Psoas muscle (tissue), 8 donors: ENCODE data around the gene WDR82. TPM values are rescaled to one million over a fixed set of nuclear protein-coding genes. Genes with fewer than 3 reads are reported as not detected.

ENCODE experiments used
- ATAC-seq, 4 donors: fragments of 200-7000 bp; cut with Tn5 transposase; one replicate each; pipeline ENCODE4 v1.9.1; 2020; ENCODE audit warnings: moderate library complexity in 3 of 4, mild to moderate bottlenecking in 2 of 4
- DNase-seq, 2 donors: peaks; one replicate each; pipeline ENCODE4 v3.0.0-alpha.2; 2020
- H3K27ac ChIP-seq: fragments of 200-600 bp; one replicate; pipeline ENCODE4 v1.8.0; 2022
- H3K27me3 ChIP-seq, 3 donors: fragments of 200-600 bp in 1 of 3; one replicate each; pipeline versions ENCODE4 v1.6.1 to v1.8.0; 2013 to 2022; ENCODE audit warnings: low read length in 2 of 3, mild to moderate bottlenecking in 2 of 3, moderate library complexity in 1 of 3; ENCODE audit not compliant: insufficient read depth in 3 of 3
- H3K36me3 ChIP-seq, 2 donors: fragments of 200-600 bp in 1 of 2; one replicate each; pipeline versions ENCODE4 v1.6.1 to v1.8.0; 2013 to 2022; ENCODE audit warnings: low read depth in 1 of 2, mild to moderate bottlenecking in 1 of 2, moderate library complexity in 1 of 2; ENCODE audit not compliant: insufficient read depth in 1 of 2
- H3K4me1 ChIP-seq: fragments of 200-600 bp; one replicate; pipeline ENCODE4 v1.8.0; 2022
- H3K4me3 ChIP-seq: fragments of 200-600 bp; one replicate; pipeline ENCODE4 v1.8.0; 2022; ENCODE audit warnings: mild to moderate bottlenecking
- H3K9me3 ChIP-seq: fragments of 200-600 bp; one replicate; pipeline ENCODE4 v1.8.0; 2022
- WGBS, 3 donors: extraction: QIAGEN DNeasy Blood & Tissue Kit; methylation state at CpG; one replicate each; pipeline versions ENCODE4 v1.1.6 to v1.1.7; 2013; 5-methylcytosine and 5-hydroxymethylcytosine counted together
- intact Hi-C, 2 donors: fragments of 100-400 bp; cut with DNase I; formaldehyde crosslinking; loops; one replicate each; pipeline versions ENCODE4 v1.11.0 to v1.14.2; 2022
- polyA plus RNA-seq, 3 donors: library from polyadenylated mRNA; stranded (reverse); fragments of 200-250 nt; gene quantifications; one replicate each; pipeline ENCODE4 v1.2.3, GENCODE V29; 2013
- total RNA-seq, 4 donors: library from RNA; stranded (reverse); fragmentation: NEBNext Ultra II Directional in 2 of 4; extraction: Animal tissue kit (Norgen Biotek cat#: 25700) in 2 of 4; gene quantifications; one replicate each; pipeline versions ENCODE4 v1.2.1 to v1.2.4, GENCODE V29; 2021 to 2023
- TF ChIP-seq, protein P1 (sequence below): fragments of 200-600 bp; IDR thresholded peaks from one replicate; pipeline ENCODE4 v1.8.0; 2022; ENCODE audit warnings: antibody characterized with exemption
- donor health status: healthy with polysubstance abuse.
- donor health status: DM: no; HTN: no; CAD: no; lungs with moderate emphysema.
- donor health status: Bipolar disorder and iron deficiency.
- donor health status: healthy.
- donor health status: DM: yes; HTN: yes; CAD: no.
- donor health status: DM: no; HTN: no; CAD: no.
- donor health status: DM: no; HTN: no; CAD: no.
- donor health status: DM: yes; HTN: yes; CAD: no.

Gene WDR82
- total and polyA plus RNA-seq, 7 donors, result 46.1 to 96.7 (median 84.0) TPM

GRCh38 chr3:52315006-52315405 lies 36.6 kb upstream of the WDR82 start:
- 94 to 95% (median 95%) methylated on average over 5 to 6 of the region's 6 CpGs for WGBS, 3 donors
- no peak for DNase-seq

DNA sequence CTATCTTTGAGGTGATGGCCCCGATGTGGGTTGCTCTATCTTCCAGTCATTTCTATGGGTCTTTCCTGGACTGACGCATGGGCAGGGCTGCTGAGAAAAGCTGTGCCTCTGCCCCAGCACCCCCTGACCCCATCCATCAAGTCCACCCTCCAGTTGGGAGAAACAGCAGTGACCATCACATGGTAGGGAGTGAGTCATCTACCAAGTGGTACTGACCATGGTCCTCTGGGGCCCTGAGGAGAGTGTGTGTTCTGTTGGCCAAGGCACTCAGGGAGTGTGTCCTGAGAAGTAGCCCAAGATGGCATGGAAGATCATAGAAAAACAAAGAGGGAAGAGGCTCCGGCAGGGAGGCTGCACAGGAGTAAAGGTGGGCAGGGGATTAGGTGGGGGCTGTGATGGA lies 36.0 kb upstream of the WDR82 start:
- TF ChIP-seq, protein P1, sequence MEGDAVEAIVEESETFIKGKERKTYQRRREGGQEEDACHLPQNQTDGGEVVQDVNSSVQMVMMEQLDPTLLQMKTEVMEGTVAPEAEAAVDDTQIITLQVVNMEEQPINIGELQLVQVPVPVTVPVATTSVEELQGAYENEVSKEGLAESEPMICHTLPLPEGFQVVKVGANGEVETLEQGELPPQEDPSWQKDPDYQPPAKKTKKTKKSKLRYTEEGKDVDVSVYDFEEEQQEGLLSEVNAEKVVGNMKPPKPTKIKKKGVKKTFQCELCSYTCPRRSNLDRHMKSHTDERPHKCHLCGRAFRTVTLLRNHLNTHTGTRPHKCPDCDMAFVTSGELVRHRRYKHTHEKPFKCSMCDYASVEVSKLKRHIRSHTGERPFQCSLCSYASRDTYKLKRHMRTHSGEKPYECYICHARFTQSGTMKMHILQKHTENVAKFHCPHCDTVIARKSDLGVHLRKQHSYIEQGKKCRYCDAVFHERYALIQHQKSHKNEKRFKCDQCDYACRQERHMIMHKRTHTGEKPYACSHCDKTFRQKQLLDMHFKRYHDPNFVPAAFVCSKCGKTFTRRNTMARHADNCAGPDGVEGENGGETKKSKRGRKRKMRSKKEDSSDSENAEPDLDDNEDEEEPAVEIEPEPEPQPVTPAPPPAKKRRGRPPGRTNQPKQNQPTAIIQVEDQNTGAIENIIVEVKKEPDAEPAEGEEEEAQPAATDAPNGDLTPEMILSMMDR, result no peak
- Histone ChIP-seq H3K36me3 (no peaks in the 10 kb centered on the region), H3K4me1 (peaks cover 6% of the 10 kb centered on the region), H3K9me3 (no peaks in the 10 kb centered on the region), H3K27me3 (no peaks in the 10 kb centered on the region), H3K27ac (no peak overlapping the region), H3K4me3 (no peak overlapping the region)
- intact Hi-C loops, result loop anchor here (5.0 kb wide), 2 partner anchors 43 to 88 kb away; no protein-coding TSS in a partner anchor
- peak in 1 of 4 donors; percentile 25 for ATAC-seq
- DNase-seq, result no peak
- WGBS, 3 donors, result 87 to 98% (median 93%) methylated on average over 3 of the region's 3 CpGs

More at GRCh38 chr3:52315006-52315405, 36.6 kb upstream of the WDR82 start:
- TF ChIP-seq, protein P1, result no peak
- H3K27ac ChIP-seq, result no peak overlapping the region
- no peak for ATAC-seq
- H3K27me3 ChIP-seq, result no peaks in the 10 kb centered on the region
- intact Hi-C loops, result no loop called here
- peaks cover 6% of the 10 kb centered on the region for H3K4me1 ChIP-seq
- no peaks in the 10 kb centered on the region for H3K9me3 ChIP-seq
- no peaks in the 10 kb centered on the region for H3K36me3 ChIP-seq
- H3K4me3 ChIP-seq, result no peak overlapping the region

GRCh38 chr3:52313774-52314188 lies 35.3 kb upstream of the WDR82 start:
- no peak overlapping the region for H3K27ac ChIP-seq

DNA sequence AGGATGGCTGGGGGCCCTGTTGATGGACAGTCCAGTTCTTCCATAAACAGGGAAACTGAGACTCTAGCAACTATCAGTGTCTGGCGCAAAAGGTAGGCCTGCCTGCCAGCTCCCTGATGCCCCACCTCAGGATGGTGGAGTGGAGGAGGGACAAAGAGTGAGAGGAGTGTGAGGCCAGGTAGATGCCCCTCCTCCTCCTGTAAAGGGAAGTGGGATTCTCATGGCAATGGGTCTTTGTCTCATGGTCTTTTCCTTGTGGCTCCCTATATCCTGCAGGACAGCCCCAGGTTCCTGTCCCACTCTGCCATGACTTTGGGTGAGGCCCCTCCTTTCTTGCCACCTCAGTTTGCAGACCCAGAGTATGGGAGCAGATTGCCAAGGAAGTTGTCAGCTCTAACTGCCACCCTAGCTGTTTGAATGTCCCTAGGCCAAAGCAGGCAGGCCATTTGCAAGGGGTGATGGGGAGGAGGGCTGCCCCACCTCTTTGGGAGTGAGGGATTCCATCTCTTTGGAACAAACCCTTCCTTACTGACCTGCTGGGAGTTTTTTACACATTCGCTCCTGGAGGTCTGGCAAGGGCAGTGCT lies 34.8 kb upstream of the WDR82 start:
- TF ChIP-seq, protein P1, result no peak
- 79 to 84% (median 83%) methylated on average over 2 of the region's 2 CpGs for WGBS, 3 donors
- H3K27me3 ChIP-seq, result no peaks in the 10 kb centered on the region
- H3K4me1 ChIP-seq, result peaks cover 6% of the 10 kb centered on the region
- DNase-seq, result no peak
- H3K9me3 ChIP-seq, result no peaks in the 10 kb centered on the region
- no peak for ATAC-seq
- no peaks in the 10 kb centered on the region for H3K36me3 ChIP-seq
- no peak overlapping the region for H3K4me3 ChIP-seq
- intact Hi-C loops, result loop anchor here (5.0 kb wide), 2 partner anchors 44 to 89 kb away; no protein-coding TSS in a partner anchor
- no peak overlapping the region for H3K27ac ChIP-seq

More at GRCh38 chr3:52313774-52314188, 35.3 kb upstream of the WDR82 start:
- no peaks in the 10 kb centered on the region for H3K27me3 ChIP-seq
- H3K4me1 ChIP-seq, result peaks cover 6% of the 10 kb centered on the region
- ATAC-seq (peak in 3 of 4 donors; percentile 31 to 47 (median 42)), DNase-seq (no peak)
- TF ChIP-seq, protein P1, result no peak
- no peaks in the 10 kb centered on the region for H3K36me3 ChIP-seq
- H3K4me3 ChIP-seq, result no peak overlapping the region
- intact Hi-C loops, result loop anchor here (5.0 kb wide), 2 partner anchors 44 to 89 kb away; no protein-coding TSS in a partner anchor
- WGBS, 3 donors, result 53 to 65% (median 64%) methylated on average over 4 of the region's 4 CpGs
- H3K9me3 ChIP-seq, result no peaks in the 10 kb centered on the region
